GM12873 (cell line): ENCODE results near the gene XPR1.

ENCODE experiments used
- CTCF ChIP-seq: IDR thresholded peaks from 2 replicates; pipeline ENCODE4 v1.5.1; 2012; ENCODE audit warnings: low read depth, mild to moderate bottlenecking, moderate library complexity, low read length, control low read depth; ENCODE audit not compliant: insufficient read depth; ENCODE audit errors: missing control alignments

The XPR1 gene

GRCh38 chr1:180902541-180902940 lies 270.7 kb downstream of the XPR1 start:
- no peak for TF ChIP-seq CTCF

- TF ChIP-seq CTCF, result no peak
Observed at GRCh38 chr1:180905927-180906326, 274.1 kb downstream of the XPR1 start.

GRCh38 chr1:180906511-180906910 lies 274.7 kb downstream of the XPR1 start:
- TF ChIP-seq CTCF, result no peak

GRCh38 chr1:180907313-180908055 lies 275.7 kb downstream of the XPR1 start:
- TF ChIP-seq CTCF, result no peak

GRCh38 chr1:180908074-180908765 lies 276.4 kb downstream of the XPR1 start:
- TF ChIP-seq CTCF, result no peak

- TF ChIP-seq CTCF, result no peak
Observed at GRCh38 chr1:180909005-180909414, 277.2 kb downstream of the XPR1 start.

- no peak for TF ChIP-seq CTCF
Observed at GRCh38 chr1:180909462-180909976, 277.7 kb downstream of the XPR1 start.
